ENCODE results near the gene POLR3GL. TPM values are rescaled to one million over a fixed set of nuclear protein-coding genes. Genes with fewer than 3 reads are reported as not detected.
A peak's percentile ranks its signal among the peaks of the same experiment; 100 is the strongest.

Gene POLR3GL
- polyA plus RNA-seq, 1 donor from 2014 or later = 64.0 TPM

- H3K4me3 Mint-ChIP-seq = peak overlapping the region in 3 of 4 donors; percentile 7 to 99 (median 38)
- no peaks in the 10 kb centered on the region for H3K9me3 Mint-ChIP-seq
- peaks cover 1% of the 10 kb centered on the region for H3K27me3 Mint-ChIP-seq
- H3K4me1 Mint-ChIP-seq = peaks cover 47 to 65% (median 50%) of the 10 kb centered on the region in 3 donors
- H3K36me3 Mint-ChIP-seq = no peaks in the 10 kb centered on the region
- H3K27ac Mint-ChIP-seq = peak overlapping the region; percentile 41 to 84 (median 48)
These were observed 5.8 kb upstream of the POLR3GL start for GRCh38 chr1:145958734-145959133.

DNA sequence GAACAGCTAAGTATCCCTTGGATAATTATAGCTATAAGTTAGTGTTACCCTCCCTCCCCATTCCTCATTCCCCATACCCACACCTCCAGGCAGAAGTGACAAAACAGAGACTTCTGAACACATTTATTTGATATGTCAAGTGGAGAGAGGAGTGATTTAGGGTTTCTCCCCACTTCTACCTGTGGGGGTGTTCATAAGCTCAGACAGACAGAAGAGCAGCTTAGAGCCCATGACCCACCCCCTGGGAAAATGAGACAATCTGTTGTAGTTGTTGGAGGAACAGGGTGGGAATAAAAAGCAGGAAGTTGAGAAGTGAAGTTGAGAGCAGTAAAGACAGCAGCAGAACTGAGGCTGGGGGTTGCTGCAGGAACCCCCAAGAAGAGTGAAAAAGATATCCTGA is 5.2 kb upstream of the POLR3GL start:
- H3K4me1 Mint-ChIP-seq = peaks cover 52 to 67% (median 53%) of the 10 kb centered on the region in 3 donors
- H3K4me3 Mint-ChIP-seq = peak overlapping the region; percentile 91 to 99 (median 96)
- peak overlapping the region; percentile 41 to 93 (median 84) for H3K27ac Mint-ChIP-seq
- H3K9me3 Mint-ChIP-seq = no peaks in the 10 kb centered on the region
- H3K27me3 Mint-ChIP-seq = peaks cover 1% of the 10 kb centered on the region
- no peaks in the 10 kb centered on the region for H3K36me3 Mint-ChIP-seq

DNA sequence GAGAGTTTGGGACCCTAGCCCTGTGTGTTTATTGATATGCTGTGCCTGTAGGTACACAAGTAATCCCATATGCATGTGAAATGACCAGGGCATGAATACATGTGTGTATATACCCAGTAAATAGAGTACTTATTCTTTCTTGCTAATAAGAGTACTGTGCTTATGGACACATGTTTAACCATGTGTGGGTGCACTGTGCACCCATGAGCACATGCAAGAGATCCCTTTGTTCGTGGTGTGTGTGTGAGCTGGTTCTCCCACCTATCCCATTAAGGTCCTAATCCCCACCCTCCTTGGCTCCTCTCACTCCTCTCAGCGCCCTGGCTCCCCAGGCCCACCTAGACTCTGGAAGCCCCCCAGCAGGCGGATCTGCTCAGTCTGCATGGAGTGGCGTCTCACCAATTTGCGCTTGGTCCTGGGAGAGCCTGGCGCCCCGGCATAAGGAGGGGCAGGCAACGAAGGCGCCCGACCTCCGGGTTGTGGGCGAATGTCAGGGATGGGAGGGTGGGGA is 4.5 kb upstream of the POLR3GL start:
- Mint-ChIP-seq H3K9me3 (no peaks in the 10 kb centered on the region), H3K4me1 (peaks cover 53 to 62% (median 54%) of the 10 kb centered on the region in 3 donors)

DNA sequence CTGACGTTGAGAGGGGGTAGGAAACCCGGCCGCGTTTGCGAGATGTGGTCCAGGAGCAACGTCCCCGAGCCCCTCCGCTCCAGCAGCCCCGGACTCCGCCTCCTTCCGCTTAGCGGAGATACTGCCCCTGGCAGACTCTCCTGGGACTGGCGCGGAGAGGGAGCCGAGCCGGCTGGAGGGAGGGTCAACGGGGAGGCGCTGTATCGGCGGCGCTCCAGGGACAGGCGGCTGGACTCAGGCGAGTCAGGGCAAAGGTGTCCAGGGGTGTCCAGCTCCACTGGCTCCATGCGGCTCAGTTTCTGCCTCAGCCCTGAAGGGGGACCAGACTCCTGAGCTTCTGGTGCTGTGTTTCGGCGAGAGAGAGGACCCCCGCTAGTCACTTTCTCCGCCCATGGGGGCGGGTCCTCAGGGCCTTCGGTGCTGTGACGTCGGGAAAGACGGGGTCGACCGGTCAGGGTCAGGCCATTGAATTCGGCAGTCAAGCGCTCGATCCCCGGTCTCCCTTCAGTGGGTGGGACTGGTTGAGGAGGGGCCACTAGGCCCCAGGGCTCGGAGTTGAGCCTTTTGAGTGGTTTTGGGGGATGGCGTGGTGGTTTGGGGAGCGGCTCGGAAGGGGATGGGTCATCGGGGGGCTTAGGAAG is 3.9 kb upstream of the POLR3GL start:
- no peaks in the 10 kb centered on the region for H3K9me3 Mint-ChIP-seq
- H3K4me1 Mint-ChIP-seq = peaks cover 53 to 62% (median 54%) of the 10 kb centered on the region in 3 donors
- H3K36me3 Mint-ChIP-seq = no peaks in the 10 kb centered on the region
- H3K27ac Mint-ChIP-seq = peak overlapping the region in 2 of 3 donors; percentile 31 to 88
- peak overlapping the region; percentile 96 to 99 (median 98) for H3K4me3 Mint-ChIP-seq
- peaks cover 1% of the 10 kb centered on the region for H3K27me3 Mint-ChIP-seq

More for the DNA sequence above, 4.5 kb upstream of the POLR3GL start:
- H3K27ac Mint-ChIP-seq = peak overlapping the region in 1 of 3 donors; percentile 41
- H3K4me3 Mint-ChIP-seq = peak overlapping the region; percentile 91 to 99 (median 96)
- H3K27me3 Mint-ChIP-seq = peaks cover 1% of the 10 kb centered on the region
- H3K36me3 Mint-ChIP-seq = no peaks in the 10 kb centered on the region

GRCh38 chr1:145961109-145961424 is 3.4 kb upstream of the POLR3GL start:
- H3K36me3 Mint-ChIP-seq = no peaks in the 10 kb centered on the region
- H3K4me3 Mint-ChIP-seq = peak overlapping the region; percentile 96 to 99 (median 98)
- H3K27me3 Mint-ChIP-seq = peaks cover 1% of the 10 kb centered on the region
- H3K4me1 Mint-ChIP-seq = peaks cover 49 to 57% (median 54%) of the 10 kb centered on the region in 3 donors
- H3K27ac Mint-ChIP-seq = peak overlapping the region in 2 of 3 donors; percentile 31 to 88
- no peaks in the 10 kb centered on the region for H3K9me3 Mint-ChIP-seq

DNA sequence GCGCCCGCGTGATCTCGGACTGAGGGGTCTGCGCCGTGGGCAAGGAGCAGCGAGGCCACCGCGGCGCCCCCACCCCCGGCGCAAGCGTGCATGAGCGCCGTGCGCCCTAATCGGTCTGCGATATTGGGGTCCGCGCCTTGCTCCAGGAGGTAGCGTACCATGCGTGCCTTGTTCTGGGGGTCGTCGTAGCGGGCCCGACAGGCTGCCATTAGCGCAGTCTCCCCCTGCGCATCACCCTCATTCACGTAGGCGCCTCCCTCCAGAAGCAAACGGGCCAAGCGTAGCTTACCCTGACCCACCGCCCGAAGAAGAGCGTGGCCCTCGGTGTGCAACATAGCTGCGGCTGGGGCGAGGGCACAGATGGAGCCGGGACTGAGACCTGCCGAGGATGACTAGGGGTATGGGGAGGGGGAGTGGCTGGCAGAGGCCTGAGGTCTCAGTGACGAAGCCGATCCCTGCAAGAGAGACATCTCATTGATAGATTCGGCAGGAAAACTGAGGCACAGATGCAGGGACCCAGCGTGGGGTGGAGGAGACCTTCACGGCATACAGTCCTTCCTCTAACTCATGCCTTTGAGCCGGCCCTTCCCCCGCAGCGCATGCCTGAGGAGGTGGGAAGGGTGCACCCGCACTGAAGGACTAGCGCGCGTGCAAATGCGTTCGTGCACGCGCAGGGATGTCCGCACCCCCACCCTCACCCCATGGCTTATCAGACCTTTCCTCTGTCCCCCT is 2.9 kb upstream of the POLR3GL start:
- Mint-ChIP-seq H3K9me3 (no peaks in the 10 kb centered on the region), H3K4me1 (peaks cover 46 to 54% (median 54%) of the 10 kb centered on the region in 3 donors), H3K27me3 (peaks cover 1% of the 10 kb centered on the region), H3K4me3 (peak overlapping the region; percentile 96 to 99 (median 98)), H3K36me3 (no peaks in the 10 kb centered on the region), H3K27ac (peak overlapping the region; percentile 6 to 88 (median 15))

- H3K4me3 Mint-ChIP-seq = peak overlapping the region; percentile 96 to 99 (median 98)
- H3K27me3 Mint-ChIP-seq = peaks cover 1% of the 10 kb centered on the region
- peak overlapping the region; percentile 24 to 98 (median 92) for H3K27ac Mint-ChIP-seq
- peaks cover 0 to under 1% (median 0%) of the 10 kb centered on the region in 3 donors for H3K9me3 Mint-ChIP-seq
- H3K4me1 Mint-ChIP-seq = peaks cover 41 to 51% (median 46%) of the 10 kb centered on the region in 3 donors
- no peaks in the 10 kb centered on the region for H3K36me3 Mint-ChIP-seq
These were observed 2.1 kb upstream of the POLR3GL start for GRCh38 chr1:145962157-145963102.

DNA sequence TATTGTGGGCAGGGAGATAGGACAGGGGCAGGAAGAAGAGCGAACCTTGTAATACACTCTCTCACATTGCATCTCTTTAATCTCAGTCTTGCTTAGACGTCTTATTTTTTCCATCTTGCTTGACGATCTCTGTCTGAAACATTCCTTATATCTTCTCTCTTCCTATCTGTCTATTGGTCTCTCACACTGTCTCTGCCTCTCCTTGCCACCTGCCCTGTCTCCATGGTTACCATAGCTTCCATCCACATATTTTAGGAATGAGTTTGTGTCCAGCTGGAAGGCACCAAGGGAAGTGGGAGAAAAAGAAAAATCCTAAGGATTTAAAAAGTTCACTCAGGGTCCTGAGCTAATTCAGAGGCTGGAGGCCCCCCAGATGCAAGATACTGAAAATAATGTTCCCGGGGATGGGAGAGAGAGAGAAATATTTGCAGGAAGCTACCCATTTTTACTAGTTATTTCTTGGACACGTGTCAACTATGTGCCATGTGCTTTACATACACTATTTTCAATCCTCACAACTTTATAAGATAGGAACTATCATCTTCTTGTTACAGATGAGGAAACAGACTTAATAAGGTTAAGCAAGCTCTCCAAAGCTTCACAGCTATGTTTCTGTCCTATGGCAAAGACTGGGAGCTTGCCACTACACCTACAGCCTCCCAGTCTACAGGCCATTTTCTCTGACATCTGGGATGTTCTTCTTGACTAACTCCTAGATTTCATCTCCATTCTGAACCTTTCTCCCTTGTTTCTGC is 1.0 kb upstream of the POLR3GL start:
- peaks cover 0 to 2% (median 0%) of the 10 kb centered on the region in 3 donors for H3K9me3 Mint-ChIP-seq
- peak overlapping the region; percentile 91 to 98 (median 97) for H3K27ac Mint-ChIP-seq
- H3K4me3 Mint-ChIP-seq = peak overlapping the region; percentile 96 to 99 (median 98)
- H3K27me3 Mint-ChIP-seq = peaks cover 1% of the 10 kb centered on the region
- H3K4me1 Mint-ChIP-seq = peaks cover 36 to 49% (median 45%) of the 10 kb centered on the region in 3 donors
- H3K36me3 Mint-ChIP-seq = no peaks in the 10 kb centered on the region

- H3K27me3 Mint-ChIP-seq = peaks cover 1% of the 10 kb centered on the region
- H3K4me1 Mint-ChIP-seq = peaks cover 26 to 37% (median 32%) of the 10 kb centered on the region in 3 donors
- peak overlapping the region; percentile 96 to 99 (median 98) for H3K4me3 Mint-ChIP-seq
- H3K36me3 Mint-ChIP-seq = no peaks in the 10 kb centered on the region
- peaks cover 0 to 2% (median 0%) of the 10 kb centered on the region in 3 donors for H3K9me3 Mint-ChIP-seq
- peak overlapping the region; percentile 91 to 98 (median 97) for H3K27ac Mint-ChIP-seq
These were observed 742 bp downstream of the POLR3GL start for GRCh38 chr1:145965119-145965744.

- Mint-ChIP-seq H3K4me1 (peaks cover 23 to 32% (median 30%) of the 10 kb centered on the region in 3 donors), H3K4me3 (peak overlapping the region in 2 of 4 donors; percentile 9 to 11)
These were observed 2.8 kb downstream of the POLR3GL start for GRCh38 chr1:145967288-145967687.

GRCh38 chr1:145972580-145972979 is 8.1 kb downstream of the POLR3GL start:
- H3K4me1 Mint-ChIP-seq = peaks cover 5 to 8% (median 5%) of the 10 kb centered on the region in 3 donors
- H3K27ac Mint-ChIP-seq = no peak overlapping the region
- no peaks in the 10 kb centered on the region for H3K27me3 Mint-ChIP-seq
- no peaks in the 10 kb centered on the region for H3K36me3 Mint-ChIP-seq
- H3K9me3 Mint-ChIP-seq = peaks cover 0 to under 1% (median 0%) of the 10 kb centered on the region in 3 donors
- no peak overlapping the region for H3K4me3 Mint-ChIP-seq

More at GRCh38 chr1:145967288-145967687, 2.8 kb downstream of the POLR3GL start:
- H3K27ac Mint-ChIP-seq = no peak overlapping the region
- H3K36me3 Mint-ChIP-seq = no peaks in the 10 kb centered on the region
- H3K9me3 Mint-ChIP-seq = peaks cover 0 to 2% (median 0%) of the 10 kb centered on the region in 3 donors
- peaks cover 1% of the 10 kb centered on the region for H3K27me3 Mint-ChIP-seq

- Mint-ChIP-seq H3K27ac (no peak overlapping the region), H3K9me3 (no peaks in the 10 kb centered on the region), H3K27me3 (no peaks in the 10 kb centered on the region), H3K4me3 (no peak overlapping the region), H3K4me1 (peaks cover 0 to 6% (median 3%) of the 10 kb centered on the region in 3 donors), H3K36me3 (no peaks in the 10 kb centered on the region)
These were observed 10.2 kb downstream of the POLR3GL start for GRCh38 chr1:145974721-145975120.

- Mint-ChIP-seq H3K36me3 (no peaks in the 10 kb centered on the region), H3K27ac (no peak overlapping the region), H3K27me3 (no peaks in the 10 kb centered on the region), H3K4me3 (peak overlapping the region in 1 of 4 donors; percentile 55), H3K4me1 (peaks cover 0 to 4% (median 3%) of the 10 kb centered on the region in 3 donors), H3K9me3 (no peaks in the 10 kb centered on the region)
These were observed 10.7 kb downstream of the POLR3GL start for GRCh38 chr1:145975216-145975615.

Data from IgD-negative memory B cell (primary cell).